Measurements from ENCODE around the gene ZNRD2.
A peak's percentile ranks its signal among the peaks of the same experiment; 100 is the strongest.

Gene ZNRD2

DNA sequence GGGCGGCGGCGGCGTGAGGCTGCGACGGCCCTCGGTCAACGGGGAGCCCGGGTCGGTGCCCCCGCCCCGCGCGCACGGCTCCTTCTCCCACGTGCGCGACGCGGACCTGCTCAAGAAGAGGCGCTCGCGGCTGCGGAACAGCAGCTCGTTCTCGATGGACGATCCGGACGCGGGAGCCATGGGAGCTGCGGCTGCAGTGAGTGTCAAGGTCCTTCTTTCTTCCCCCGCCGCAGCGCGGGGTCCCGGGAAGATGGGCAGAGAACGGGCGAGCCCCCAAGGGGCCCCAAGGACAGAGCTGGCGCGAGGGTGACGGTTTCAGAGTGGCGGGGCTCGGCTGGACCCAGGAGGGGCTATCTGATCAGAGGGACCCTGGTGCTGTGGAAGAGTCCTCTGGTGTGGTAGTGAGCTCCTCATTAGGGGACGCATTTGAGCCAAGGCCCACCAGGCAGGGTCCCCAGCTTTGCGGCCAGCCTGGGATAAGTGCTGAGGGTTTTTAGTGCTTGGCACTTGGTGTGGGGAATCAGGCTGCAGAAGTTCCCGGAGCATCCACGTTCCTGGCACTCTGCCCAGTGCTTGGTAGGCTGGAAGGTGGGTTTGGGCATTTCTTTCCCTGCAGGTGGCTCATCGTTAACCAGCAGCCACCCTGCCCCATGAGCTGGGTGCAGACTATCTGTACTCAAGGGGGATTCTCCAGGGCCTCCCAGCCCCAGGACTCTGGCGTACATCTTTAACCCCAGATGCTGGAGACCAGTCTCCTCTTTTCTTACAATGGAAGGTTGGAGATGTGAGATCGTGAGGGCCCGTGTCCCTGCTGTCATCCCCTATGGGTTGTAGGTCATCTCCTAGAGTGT is 15.3 kb downstream of the ZNRD2 start:
- DNase-seq: peak in 3 of 56 donors; percentile 10 to 26 (median 10)

DNA sequence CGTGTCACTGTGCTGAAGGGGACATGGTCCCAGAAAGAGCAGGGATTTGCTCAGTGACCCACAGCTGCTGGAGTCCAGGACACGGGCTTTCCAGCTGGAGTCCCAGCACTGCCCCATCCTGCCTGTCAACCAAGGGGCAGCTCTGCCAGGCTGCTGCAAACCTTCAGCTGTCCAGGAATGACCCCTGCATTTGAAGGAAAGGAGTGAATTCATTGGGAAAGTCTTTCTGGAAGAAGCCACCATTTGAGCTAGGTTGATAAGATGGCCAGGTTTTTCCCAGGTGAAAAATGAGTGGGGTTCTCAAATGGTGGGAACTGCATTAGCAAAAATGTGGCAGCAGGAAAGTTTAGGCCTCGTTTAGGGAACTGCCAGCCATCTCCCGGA is 16.0 kb downstream of the ZNRD2 start:
- no peak for DNase-seq

DNA sequence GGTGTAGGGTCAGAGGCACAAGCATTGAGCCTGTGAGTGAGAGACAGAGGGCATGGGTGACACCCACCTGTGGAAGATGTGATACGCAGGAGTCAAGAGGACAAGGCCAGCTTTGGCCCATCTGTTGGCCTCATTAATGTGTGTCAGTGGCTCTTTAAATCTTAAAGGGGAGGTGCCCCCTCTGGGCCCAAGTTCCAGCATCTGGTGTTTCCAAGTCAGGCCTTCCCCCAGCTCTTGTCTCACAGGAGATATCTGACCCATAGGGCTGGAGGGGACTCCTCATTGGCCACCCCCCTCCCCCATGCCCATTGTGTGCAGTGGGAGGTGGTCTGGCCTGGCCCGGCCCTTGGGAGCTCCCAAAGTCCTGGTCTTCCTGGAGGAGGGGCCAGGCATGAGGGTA is 16.4 kb downstream of the ZNRD2 start:
- no peak for DNase-seq

DNA sequence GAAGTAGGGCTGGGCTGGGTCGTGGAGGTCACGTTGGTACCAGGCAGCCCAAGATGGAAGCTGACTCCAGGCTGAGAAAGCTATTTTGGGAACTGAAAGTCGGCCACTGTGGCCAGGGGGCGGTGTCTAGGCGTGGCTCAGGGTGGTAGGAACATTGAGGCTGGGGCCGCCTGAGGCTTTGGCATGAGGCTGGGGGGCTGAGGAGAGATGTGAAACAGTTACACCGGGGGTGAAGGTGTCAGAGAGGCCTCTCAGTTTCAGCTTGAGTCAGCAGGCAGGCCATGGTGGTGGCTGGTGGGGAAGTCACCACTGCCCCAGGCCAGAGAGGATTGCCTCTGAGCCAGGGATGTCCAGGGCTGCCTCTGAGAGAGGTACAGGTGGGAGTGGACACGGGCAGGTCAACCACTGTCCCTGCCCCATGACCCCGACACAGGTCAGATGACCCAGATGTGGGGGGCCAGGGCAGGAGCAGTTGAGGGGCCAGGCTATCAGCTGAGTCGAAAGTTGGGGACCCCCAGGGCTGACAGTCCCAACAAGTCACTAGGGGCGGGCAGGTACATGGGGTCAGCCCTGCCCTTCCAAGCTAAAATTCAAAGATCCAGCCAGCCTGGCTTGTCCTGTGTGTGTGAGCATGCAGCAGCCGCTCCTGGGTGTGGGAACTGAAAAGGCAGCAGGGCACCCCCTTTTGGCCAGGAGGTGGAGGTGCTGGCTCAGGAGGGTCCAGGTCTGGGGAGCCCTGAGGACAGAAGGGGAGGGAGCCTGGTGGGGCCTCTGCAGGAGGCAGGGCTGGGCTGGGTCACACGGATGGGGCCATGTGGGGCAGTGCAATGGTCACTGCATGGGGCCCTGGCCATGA is 18.1 kb downstream of the ZNRD2 start:
- DNase-seq: peak in 7 of 56 donors; percentile 12 to 41 (median 19)

DNA sequence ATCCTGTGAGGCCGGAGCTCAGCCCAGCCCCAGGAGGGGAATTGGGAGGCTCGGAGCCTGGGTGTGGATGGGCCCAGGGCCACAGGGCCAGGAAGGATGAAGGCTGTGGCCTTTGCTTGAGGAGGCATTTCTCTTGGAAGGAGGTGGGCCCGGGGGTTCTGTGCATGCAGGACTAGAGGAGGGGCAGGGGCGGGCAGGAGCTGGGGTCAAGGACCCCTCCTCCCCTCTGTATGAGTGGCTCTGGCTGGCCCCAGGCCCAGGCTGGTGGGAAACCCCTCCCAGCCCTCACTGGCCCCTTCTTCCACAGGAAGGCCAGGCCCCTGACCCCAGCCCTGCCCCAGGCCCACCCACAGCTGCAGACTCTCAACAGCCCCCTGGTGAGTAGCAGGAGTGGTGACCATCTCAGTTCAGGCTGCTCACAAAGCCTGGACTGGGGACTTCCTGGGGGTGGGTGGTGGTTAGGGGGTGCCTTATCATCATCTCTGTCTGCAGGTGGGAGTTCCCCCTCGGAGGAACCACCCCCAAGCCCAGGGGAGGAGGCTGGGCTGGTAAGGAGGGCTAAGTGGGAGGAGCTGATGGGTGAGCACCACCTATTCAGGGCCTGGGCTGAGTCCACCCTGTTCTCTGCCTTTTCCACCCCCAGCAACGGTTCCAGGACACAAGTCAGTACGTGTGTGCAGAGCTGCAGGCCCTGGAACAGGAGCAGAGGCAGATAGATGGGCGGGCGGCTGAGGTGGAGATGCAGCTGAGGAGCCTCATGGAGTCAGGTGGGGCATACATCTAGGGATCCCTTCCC is 19.4 kb downstream of the ZNRD2 start:
- DNase-seq: no peak

DNA sequence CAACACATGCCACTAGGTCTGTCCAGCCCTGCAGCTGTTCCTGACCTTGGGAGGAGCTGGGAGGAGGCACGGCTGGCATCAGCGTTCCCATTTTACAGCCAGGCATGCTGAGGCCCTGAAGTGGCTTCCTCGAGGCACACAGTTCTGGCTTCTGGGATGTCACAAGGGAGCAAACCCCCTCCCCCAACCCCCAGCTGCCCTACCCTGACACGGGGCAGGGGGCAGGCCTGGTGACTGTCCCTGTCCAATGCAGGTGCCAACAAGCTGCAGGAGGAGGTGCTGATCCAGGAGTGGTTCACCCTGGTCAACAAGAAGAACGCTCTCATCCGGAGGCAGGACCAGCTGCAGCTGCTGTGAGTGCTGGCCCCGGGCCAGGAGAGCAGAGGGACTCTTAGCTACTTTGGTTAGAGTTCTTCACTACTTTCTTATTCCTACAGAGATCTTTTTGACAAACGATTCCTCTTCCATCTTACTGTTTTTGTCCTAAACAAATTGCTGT is 20.0 kb downstream of the ZNRD2 start:
- DNase-seq: peak in 1 of 56 donors; percentile 10

DNA sequence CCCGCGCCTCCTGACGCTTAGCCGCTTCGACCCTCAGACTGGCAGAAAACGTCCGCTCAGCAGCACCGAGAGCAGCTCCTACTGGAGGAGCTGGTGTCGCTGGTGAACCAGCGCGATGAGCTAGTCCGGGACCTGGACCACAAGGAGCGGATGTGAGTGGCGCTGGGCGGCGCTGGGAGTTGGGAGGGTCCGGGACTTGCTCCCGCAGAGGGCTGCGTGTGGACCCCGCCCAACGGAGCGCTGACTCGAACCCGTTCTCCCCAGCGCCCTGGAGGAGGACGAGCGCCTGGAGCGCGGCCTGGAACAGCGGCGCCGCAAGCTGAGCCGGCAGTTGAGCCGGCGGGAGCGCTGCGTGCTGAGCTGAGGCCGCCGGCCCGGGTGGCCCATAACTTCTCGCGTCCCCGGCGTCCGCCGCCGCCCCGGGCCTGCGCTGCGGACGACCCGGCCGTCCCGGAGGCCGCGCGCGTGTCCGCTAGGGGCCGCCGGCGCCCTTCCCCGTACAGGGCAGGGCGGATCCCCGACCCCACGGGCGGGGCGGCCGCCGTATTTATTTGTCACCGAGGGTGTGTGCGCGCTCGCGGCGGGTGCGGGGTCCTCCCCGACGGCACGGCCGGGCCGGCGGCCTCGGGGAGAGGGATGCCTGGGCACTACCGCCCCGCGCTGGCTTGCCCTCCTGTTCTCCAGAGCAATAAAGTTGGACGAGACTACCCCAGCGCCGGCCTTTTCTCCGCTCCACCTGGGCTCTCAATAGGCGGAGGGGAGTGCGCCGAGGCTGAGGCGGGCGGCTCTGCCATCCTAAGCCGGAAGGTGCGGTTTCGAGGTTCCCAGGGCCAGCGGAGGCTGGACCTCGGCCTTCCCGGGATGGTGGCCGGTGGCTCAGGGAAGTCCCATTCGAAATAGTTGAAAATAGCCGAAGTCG is 21.9 kb downstream of the ZNRD2 start:
- no peak for DNase-seq

DNA sequence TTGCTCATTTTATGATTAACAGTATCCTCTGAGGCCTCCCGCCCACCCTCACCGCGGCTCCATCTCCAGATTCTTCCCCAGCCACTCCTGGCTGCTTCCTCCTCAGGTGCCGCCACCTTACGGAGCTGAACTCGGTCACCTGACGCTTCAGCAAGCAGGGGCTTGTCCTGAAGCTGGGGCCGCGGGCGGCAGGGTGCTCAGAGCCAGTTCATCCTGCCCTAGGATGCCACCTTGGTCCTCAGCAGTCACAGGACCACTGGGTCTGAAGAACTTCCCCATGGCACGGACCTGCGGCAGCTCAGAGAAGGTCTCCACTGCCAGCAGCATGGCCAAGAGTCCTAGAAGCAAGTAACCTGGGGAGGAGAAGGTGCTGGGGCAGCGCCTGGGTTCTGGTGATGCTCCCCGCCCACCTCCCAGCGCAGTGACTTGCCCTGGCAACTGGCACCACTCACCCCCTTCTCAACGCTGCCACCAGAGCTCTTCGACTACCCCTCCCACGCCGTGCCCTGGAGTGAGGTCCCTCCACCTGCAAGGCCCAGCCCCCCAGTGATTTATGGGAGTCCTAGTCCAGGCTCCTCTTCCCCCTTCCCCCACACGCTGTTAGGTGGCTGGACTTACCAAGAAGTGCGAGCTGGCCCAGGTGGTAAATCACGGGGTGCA is 22.7 kb downstream of the ZNRD2 start:
- DNase-seq: no peak

DNA sequence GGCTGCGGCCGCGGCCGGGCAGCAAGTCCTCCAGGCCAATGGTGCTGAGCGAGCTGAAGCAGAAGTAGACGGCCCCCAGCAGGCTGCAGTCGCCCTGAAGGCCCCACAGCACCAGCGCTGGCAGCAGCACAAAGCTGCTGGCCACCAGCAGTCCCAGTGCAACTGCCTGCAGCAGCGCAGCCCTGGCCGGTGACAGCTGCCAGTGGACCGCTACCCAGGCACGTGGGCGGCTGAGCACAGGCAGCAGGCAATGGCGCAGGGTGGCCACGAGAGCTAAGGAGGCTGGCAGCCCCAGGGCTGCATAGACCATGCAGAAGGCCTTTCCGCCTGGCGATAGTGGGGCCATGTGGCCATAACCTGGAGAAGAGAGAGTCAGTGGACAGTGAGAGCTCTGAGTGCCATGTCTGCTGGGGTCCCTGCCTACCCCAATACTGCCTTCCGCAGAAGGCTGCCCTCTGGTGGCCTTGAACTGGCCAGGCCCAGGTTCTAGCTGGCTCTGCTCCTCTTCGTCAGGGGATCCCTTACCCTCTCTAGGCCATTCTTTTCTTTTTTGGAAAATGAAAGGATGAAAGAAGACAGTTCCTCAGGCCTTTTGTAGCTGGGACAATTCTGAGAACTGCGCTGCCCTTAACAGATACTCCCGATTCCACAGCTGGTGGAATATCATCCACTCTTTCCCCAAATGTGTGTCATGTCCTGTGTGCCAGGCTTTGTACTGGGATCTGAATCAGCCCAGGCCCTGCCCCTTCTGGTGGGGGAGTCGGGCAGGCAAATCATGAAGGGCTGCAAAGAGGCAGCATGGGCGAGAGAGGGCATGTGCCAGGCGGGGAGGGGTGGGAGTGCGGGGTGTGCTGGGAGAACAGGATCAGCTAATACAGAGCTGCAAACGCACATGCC is 23.5 kb downstream of the ZNRD2 start:
- DNase-seq: peak in 50 of 56 donors; percentile 10 to 84 (median 70)

DNA sequence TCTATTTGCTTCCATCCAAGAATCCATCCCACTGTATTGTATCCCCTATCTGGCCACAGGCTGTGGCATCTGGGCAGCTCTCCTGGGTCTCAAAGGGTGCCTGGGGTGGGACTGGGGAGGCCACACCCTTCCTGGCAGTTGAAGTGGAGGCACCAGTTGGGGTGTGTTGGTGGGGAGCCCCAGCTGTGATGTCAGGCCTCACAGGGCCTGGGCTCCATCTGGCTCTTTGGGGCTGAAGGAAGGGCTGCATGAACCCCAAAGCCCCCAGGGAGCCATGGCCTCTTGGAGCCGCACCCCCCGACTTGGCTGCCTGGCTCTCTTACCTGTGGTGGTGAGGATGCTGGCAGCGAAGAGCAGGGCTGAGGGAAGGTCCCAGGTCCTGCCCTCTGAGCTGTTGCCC is 24.9 kb downstream of the ZNRD2 start:
- no peak for DNase-seq

DNA sequence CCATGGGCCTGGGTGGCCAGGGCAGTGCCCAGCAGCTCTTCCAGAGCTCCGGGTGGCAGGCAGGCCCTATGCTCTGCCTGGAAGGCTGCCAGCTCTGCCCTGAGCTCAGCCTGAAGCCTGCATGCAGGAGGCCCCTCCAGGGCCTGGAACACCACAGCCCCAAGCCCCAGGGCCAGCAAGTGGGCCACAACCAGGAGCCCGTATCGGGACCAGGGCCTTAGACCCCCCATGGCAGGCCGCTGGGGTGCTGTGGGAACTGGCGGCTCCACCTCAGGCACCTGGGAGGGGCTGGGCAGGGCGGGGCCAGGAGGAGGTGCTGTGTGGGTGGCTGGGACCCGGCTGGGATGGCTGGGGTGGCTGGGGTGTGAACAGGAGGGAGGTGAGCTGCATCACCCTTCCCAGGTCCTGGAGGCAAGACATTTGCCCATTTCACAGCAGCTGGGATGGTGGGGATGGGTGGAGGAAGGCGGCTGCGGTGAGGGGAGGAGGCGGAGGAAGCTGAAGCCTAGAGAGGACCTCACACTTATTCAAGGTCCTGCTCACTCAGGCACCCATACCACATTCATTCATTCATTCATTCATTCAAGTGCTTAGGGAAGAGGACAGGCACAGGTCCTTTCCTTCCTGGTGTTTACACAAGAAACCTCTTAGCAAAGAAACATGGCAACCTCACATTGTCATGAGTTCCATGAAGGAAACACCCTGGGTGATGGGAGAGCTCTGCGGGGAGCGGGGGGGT is 25.4 kb downstream of the ZNRD2 start, which contains the start of gene KCNK7:
Gene KCNK7 (minus strand): TSS at position 258 of the 739 bp plus-strand sequence. CDS start 28 bp downstream, at position 230.
- DNase-seq: no peak

DNA sequence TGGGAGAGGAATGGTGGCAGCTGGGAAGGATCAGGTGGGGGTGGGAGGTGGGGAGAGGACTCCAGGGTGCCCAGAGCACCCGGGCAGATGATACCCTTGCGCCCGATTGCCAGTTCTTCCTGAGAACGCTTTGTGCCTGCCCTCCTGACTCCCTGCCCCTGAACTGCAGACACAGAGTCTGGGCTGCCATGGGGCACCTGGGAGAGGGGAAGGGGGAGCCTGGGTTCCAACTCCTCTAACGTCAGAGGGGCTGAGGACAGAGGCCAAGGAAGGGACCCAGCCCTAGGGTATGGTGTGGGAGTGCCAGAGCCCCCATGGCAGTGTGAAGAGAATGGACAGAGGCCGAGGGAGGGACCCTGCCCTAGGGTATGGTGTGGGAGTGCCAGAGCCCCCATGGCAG is 26.2 kb downstream of the ZNRD2 start:
- DNase-seq: no peak

DNA sequence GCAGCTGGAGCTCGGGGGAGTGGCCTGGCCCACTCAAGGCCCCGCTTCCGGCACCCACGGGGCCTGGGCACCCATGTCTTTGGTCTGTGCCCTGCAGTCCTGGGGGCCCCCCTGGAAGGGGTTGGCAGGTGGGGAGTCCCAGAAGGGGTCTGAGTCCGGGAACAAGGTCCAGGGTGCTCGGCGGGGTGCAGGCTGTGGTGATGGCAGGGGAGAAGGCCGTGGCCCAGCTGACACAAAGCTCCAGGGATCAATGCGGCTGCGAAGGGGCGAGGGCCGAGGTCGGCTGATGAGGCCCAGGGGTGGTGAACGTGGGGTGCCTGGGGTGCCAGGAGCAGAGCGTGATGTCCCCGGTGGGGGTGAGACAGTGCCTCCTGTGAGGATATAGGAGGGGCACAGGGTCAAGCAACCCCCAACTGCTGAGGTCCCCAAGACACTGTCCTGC is 28.0 kb downstream of the ZNRD2 start:
- DNase-seq: no peak

DNA sequence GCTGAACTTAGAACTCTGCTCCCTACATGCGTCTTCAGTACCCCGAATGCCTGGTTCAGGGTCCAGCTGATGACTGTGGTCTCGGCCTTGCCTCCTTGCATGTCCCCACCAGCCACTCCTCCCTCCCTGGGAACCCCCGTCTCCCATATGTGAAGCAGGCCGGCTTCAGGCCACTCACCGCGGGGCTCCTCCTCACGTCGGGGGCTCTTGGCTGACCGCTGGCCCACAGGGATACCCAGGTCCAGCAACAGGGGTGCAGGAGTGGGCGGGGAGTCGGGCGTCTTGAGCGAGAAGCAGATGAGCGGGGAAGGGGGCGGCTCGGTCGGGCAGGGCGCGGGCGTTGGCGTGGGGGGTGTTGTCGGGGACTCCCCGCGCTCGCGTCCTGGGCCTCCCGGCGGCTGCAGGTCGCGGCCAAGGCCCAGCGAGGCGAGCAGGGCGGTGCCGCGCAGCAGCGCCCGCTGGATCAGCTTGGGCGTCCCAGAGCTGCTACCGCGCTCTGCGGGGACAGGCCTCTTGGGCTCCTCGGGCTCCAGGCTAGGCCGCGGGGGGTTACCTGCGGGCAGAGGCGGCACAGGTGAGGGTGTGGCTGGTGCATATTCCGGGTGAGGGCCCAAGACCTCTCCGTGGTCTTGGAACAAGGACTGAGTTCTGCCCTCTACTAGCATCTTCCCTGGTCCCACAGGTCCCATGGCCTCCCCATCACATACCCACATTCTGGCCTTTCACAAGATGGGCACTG is 29.1 kb downstream of the ZNRD2 start:
- no peak for DNase-seq

DNA sequence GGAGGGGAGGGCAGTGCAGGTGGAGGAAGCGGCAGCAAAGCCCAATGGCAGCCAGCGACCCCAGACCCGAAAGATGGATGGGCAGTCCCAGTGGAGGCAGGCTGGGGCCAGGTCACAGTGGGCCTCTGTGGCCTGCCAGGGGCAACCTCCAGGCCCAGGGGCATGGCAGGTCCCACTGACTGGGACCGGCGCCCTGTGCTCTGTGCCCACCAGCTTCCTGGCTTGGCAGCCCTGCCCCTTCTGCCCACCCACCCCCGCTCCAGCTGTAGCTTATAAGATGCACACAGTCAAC is 29.6 kb downstream of the ZNRD2 start:
- no peak for DNase-seq

DNA sequence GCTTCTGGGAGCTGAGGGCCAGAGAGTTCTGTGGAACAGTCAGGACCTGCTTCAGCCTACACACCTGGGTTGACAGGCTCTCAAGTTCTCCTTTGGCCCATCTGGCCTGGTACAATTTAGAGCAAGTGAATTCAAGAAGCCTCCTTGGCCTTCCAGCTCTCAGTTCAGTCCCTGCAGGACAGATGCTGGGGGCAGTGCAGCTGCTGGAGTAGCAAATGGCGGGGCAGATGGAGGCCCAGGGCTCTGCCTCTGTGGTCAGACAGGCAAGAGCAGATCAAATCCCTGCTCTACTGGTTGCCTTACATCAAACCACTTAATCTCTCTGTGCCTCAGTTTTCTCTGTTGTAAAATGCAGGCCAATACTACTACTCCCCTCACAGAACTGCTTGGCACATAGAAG is 34.0 kb downstream of the ZNRD2 start:
- DNase-seq: no peak

All from amygdala (tissue), 56 donors.